H9 (cell line): ENCODE data around the gene CABLES1. TPM values are rescaled to one million over a fixed set of nuclear protein-coding genes. Genes with fewer than 3 reads are reported as not detected.
A peak's percentile ranks its signal among the peaks of the same experiment; 100 is the strongest.

Source experiments
- DNase-seq: peaks from one replicate; pipeline ENCODE4 v3.0.0-alpha.2; 2017
- H2AFZ ChIP-seq: one replicate; pipeline ENCODE4 v1.6.1; 2013; ENCODE audit warnings: mild to moderate bottlenecking, low read length, control low read depth, moderate library complexity
- H2AK5ac ChIP-seq: 2 replicates; pipeline ENCODE4 v1.6.1; 2013; ENCODE audit warnings: low read length, control low read depth, mixed read lengths; ENCODE audit not compliant: insufficient read length
- H2BK120ac ChIP-seq: one replicate; pipeline ENCODE4 v1.6.1; 2013; ENCODE audit warnings: low read depth, mild to moderate bottlenecking, low read length, control low read depth, inconsistent platforms; ENCODE audit not compliant: poor library complexity, severe bottlenecking
- H2BK12ac ChIP-seq: 2 replicates; pipeline ENCODE4 v1.6.1; 2013; ENCODE audit warnings: low read length, control low read depth, mixed read lengths, low read depth; ENCODE audit not compliant: insufficient read length
- H2BK15ac ChIP-seq: 2 replicates; pipeline ENCODE4 v1.6.1; 2013; ENCODE audit warnings: low read depth, low read length, control low read depth
- H2BK20ac ChIP-seq: one replicate; pipeline ENCODE4 v1.6.1; 2013; ENCODE audit warnings: low read depth, mild to moderate bottlenecking, low read length, control low read depth, inconsistent platforms; ENCODE audit not compliant: poor library complexity, severe bottlenecking
- H2BK5ac ChIP-seq: 2 replicates; pipeline ENCODE4 v1.6.1; 2013; ENCODE audit warnings: low read length, control low read depth, mixed read lengths; ENCODE audit not compliant: insufficient read length
- H3K14ac ChIP-seq: 2 replicates; pipeline ENCODE4 v1.6.1; 2013; ENCODE audit warnings: low read length, control low read depth; ENCODE audit not compliant: insufficient read depth
- H3K18ac ChIP-seq: 2 replicates; pipeline ENCODE4 v1.6.1; 2013; ENCODE audit warnings: low read depth, mild to moderate bottlenecking, mixed read lengths, low read length, control low read depth; ENCODE audit not compliant: insufficient read length
- H3K23ac ChIP-seq: 2 replicates; pipeline ENCODE4 v1.6.1; 2013; ENCODE audit warnings: low read length, control low read depth, mixed read lengths, low read depth; ENCODE audit not compliant: insufficient read length
- H3K23me2 ChIP-seq: 2 replicates; pipeline ENCODE4 v1.6.1; 2013; ENCODE audit warnings: low read depth, mild to moderate bottlenecking, mixed read lengths, low read length, control low read depth; ENCODE audit not compliant: insufficient read length, poor library complexity, severe bottlenecking
- H3K27ac ChIP-seq: 2 replicates; pipeline ENCODE4 v1.5.1; 2013; ENCODE audit warnings: low read length, control low read depth, mixed read lengths, low read depth; ENCODE audit not compliant: insufficient read length
- H3K27me3 ChIP-seq: 2 replicates; pipeline ENCODE4 v1.6.1; 2013; ENCODE audit warnings: low read length, control low read depth, inconsistent platforms; ENCODE audit not compliant: insufficient read depth
- H3K4ac ChIP-seq: 2 replicates; pipeline ENCODE4 v1.6.1; 2013; ENCODE audit warnings: low read depth, mild to moderate bottlenecking, control low read depth, inconsistent platforms, low read length, moderate library complexity
- H3K4me1 ChIP-seq: 2 replicates; pipeline ENCODE4 v1.6.1; 2013; ENCODE audit warnings: low read length, control low read depth, inconsistent platforms; ENCODE audit not compliant: insufficient read depth
- H3K4me2 ChIP-seq: 2 replicates; pipeline ENCODE4 v1.6.1; 2013; ENCODE audit warnings: low read length, control low read depth, mixed read lengths; ENCODE audit not compliant: insufficient read length, insufficient read depth
- H3K56ac ChIP-seq: 2 replicates; pipeline ENCODE4 v1.6.1; 2013; ENCODE audit warnings: low read depth, mild to moderate bottlenecking, mixed read lengths, low read length, control low read depth; ENCODE audit not compliant: insufficient read length
- H3K79me1 ChIP-seq: 2 replicates; pipeline ENCODE4 v1.6.1; 2013; ENCODE audit warnings: low read depth, mild to moderate bottlenecking, moderate library complexity, low read length, control low read depth, inconsistent platforms; ENCODE audit not compliant: insufficient read depth, poor library complexity, severe bottlenecking
- H3K79me2 ChIP-seq: 2 replicates; pipeline ENCODE4 v1.6.1; 2013; ENCODE audit warnings: low read length, control low read depth, inconsistent platforms; ENCODE audit not compliant: insufficient read depth
- H3K9ac ChIP-seq: 2 replicates; pipeline ENCODE4 v1.6.1; 2013; ENCODE audit warnings: low read length, control low read depth, mixed read lengths; ENCODE audit not compliant: insufficient read length; ENCODE audit errors: extremely low read depth
- H3K9me3 ChIP-seq: one replicate; pipeline ENCODE4 v1.6.1; 2013; ENCODE audit warnings: low read depth, low read length, inconsistent platforms; ENCODE audit not compliant: control insufficient read depth
- H3T11ph ChIP-seq: one replicate; pipeline ENCODE4 v1.6.1; 2013; ENCODE audit warnings: mild to moderate bottlenecking, low read length, control low read depth, inconsistent platforms
- H4K20me1 ChIP-seq: one replicate; pipeline ENCODE4 v1.6.1; 2013; ENCODE audit not compliant: control insufficient read depth, insufficient read length, insufficient read depth
- H4K5ac ChIP-seq: 2 replicates; pipeline ENCODE4 v1.6.1; 2013; ENCODE audit warnings: low read depth, mild to moderate bottlenecking, mixed read lengths, low read length, control low read depth; ENCODE audit not compliant: insufficient read length
- H4K8ac ChIP-seq: replicated peaks from 2 replicates; pipeline ENCODE4 v1.6.1; 2013; ENCODE audit warnings: low read length, control low read depth, mixed read lengths, low read depth; ENCODE audit not compliant: insufficient read length
- H4K91ac ChIP-seq: 2 replicates; pipeline ENCODE4 v1.6.1; 2013; ENCODE audit warnings: low read depth, mild to moderate bottlenecking, moderate library complexity, mixed read lengths, low read length, control low read depth; ENCODE audit not compliant: insufficient read length
- H3K27ac Mint-ChIP-seq, 3 experiments: 2 replicates in 2 of 3; 3 replicates in 1 of 3; pipeline ENCODE4 v1.8.0; 2020 to 2021; ENCODE audit warnings: mixed read lengths in 3 of 3, mild to moderate bottlenecking in 1 of 3, moderate library complexity in 1 of 3
- H3K27me3 Mint-ChIP-seq: 2 replicates; pipeline ENCODE4 v1.8.0; 2021; ENCODE audit warnings: low read depth, mild to moderate bottlenecking, moderate library complexity, mixed read lengths
- H3K36me3 Mint-ChIP-seq, 3 experiments: 2 replicates in 2 of 3; 3 replicates in 1 of 3; pipeline ENCODE4 v1.8.0; 2020 to 2021; ENCODE audit warnings: low read depth in 3 of 3, mixed read lengths in 3 of 3; ENCODE audit not compliant: insufficient read depth in 1 of 3
- H3K4me1 Mint-ChIP-seq, 2 experiments: 2 replicates each; pipeline ENCODE4 v1.8.0; 2020; ENCODE audit warnings: mixed read lengths in 2 of 2
- H3K4me3 Mint-ChIP-seq, 2 experiments: 2 replicates in 1 of 2; 3 replicates in 1 of 2; pipeline ENCODE4 v1.8.0; 2020 to 2021; ENCODE audit warnings: mild to moderate bottlenecking in 2 of 2, mixed read lengths in 2 of 2, moderate library complexity in 1 of 2
- H3K9me3 Mint-ChIP-seq, 2 experiments: 2 replicates in 1 of 2; 3 replicates in 1 of 2; pipeline ENCODE4 v1.8.0; 2020; ENCODE audit warnings: mild to moderate bottlenecking in 2 of 2, mixed read lengths in 2 of 2, moderate library complexity in 1 of 2
- WGBS: extraction: QIAGEN DNeasy Blood & Tissue Kit; methylation state at CpG from one replicate; pipeline ENCODE4 v1.1.7; 2013; ENCODE audit warnings: missing lambda C conversion rate, low lambda C conversion rate, mixed read lengths; ENCODE audit not compliant: insufficient read length; ENCODE audit errors: extremely low coverage; 5-methylcytosine and 5-hydroxymethylcytosine counted together
- total RNA-seq: library from RNA; stranded (reverse); gene quantifications from 2 replicates; pipeline ENCODE4 v1.2.1, GENCODE V29; 2021
- TF ChIP-seq, protein P1 (sequence below): fragments of 200-600 bp; sonication (generic); conservative IDR thresholded peaks from 3 replicates; pipeline ENCODE4 v1.8.0; 2021; ENCODE audit warnings: antibody characterized with exemption, mild to moderate bottlenecking

Gene CABLES1
- total RNA-seq, 1 experiment from 2014 or later = 27.1 TPM

GRCh38 chr18:23300231-23300805 is 165.0 kb downstream of the CABLES1 start:
- Mint-ChIP-seq H3K27ac (peak overlapping the region in 1 of 3 experiments; percentile 50; a peak in 2 of 7 replicates), H3K36me3 (peaks cover 0 to 8% (median 4%) of the 10 kb centered on the region in 3 experiments; a peak in 4 of 7 replicates), H3K4me1 (peaks cover 19 to 24% of the 10 kb centered on the region in 2 experiments), H3K9me3 (no peaks in the 10 kb centered on the region), H3K4me3 (no peak overlapping the region), H3K27me3 (no peaks in the 10 kb centered on the region)
- no peaks in the 10 kb centered on the region for H3K4me1 ChIP-seq
- DNase-seq = no peak
- no peaks in the 10 kb centered on the region for H3K79me2 ChIP-seq
- no peak overlapping the region for H2BK12ac ChIP-seq
- no peak overlapping the region for H2BK120ac ChIP-seq
- no peak overlapping the region for H3K4me2 ChIP-seq
- H3K18ac ChIP-seq = no peak overlapping the region
- no peak overlapping the region for H3T11ph ChIP-seq
- H3K14ac ChIP-seq = no peak overlapping the region; the same call in 1 of the 2 replicates
- no peaks in the 10 kb centered on the region for H4K20me1 ChIP-seq
- no CpG with 5 or more reads among the region's 6 CpGs for WGBS
- H3K79me1 ChIP-seq = no peaks in the 10 kb centered on the region
- H3K4ac ChIP-seq = no peak overlapping the region
- H3K27ac ChIP-seq = no peak overlapping the region
- TF ChIP-seq, protein P1, sequence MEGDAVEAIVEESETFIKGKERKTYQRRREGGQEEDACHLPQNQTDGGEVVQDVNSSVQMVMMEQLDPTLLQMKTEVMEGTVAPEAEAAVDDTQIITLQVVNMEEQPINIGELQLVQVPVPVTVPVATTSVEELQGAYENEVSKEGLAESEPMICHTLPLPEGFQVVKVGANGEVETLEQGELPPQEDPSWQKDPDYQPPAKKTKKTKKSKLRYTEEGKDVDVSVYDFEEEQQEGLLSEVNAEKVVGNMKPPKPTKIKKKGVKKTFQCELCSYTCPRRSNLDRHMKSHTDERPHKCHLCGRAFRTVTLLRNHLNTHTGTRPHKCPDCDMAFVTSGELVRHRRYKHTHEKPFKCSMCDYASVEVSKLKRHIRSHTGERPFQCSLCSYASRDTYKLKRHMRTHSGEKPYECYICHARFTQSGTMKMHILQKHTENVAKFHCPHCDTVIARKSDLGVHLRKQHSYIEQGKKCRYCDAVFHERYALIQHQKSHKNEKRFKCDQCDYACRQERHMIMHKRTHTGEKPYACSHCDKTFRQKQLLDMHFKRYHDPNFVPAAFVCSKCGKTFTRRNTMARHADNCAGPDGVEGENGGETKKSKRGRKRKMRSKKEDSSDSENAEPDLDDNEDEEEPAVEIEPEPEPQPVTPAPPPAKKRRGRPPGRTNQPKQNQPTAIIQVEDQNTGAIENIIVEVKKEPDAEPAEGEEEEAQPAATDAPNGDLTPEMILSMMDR = no peak
- H2AK5ac ChIP-seq = no peak overlapping the region
- H3K9me3 ChIP-seq = no peaks in the 10 kb centered on the region
- H3K27me3 ChIP-seq = no peaks in the 10 kb centered on the region
- H3K9ac ChIP-seq = no peak overlapping the region
- no peaks in the 10 kb centered on the region for H3K23me2 ChIP-seq
- no peak overlapping the region for H2AFZ ChIP-seq
- no peak overlapping the region for H4K5ac ChIP-seq
- H4K8ac ChIP-seq = no peak overlapping the region
- H2BK15ac ChIP-seq = no peak overlapping the region
- no peak overlapping the region for H3K23ac ChIP-seq
- no peak overlapping the region for H2BK20ac ChIP-seq
- no peak overlapping the region for H2BK5ac ChIP-seq
- no peak overlapping the region for H4K91ac ChIP-seq
- H3K56ac ChIP-seq = no peak overlapping the region
